Stomach (tissue), 4 donors: ENCODE results near the gene SGCG.

Experiments used
- EP300 ChIP-seq: sonication (generic); formaldehyde crosslinking; IDR thresholded peaks from one replicate; pipeline ENCODE4 v1.6.1; 2017; ENCODE audit warnings: antibody characterized with exemption
- POLR2A ChIP-seq, 4 donors: fragments of 450-650 bp; IDR thresholded peaks; one replicate each; pipeline ENCODE4 v1.6.1; 2016; ENCODE audit warnings: antibody characterized with exemption in 4 of 4, control low read depth in 2 of 4, mild to moderate bottlenecking in 1 of 4, moderate library complexity in 1 of 4
- POLR2AphosphoS5 ChIP-seq, 3 donors: sonication (generic); formaldehyde crosslinking; IDR thresholded peaks; one replicate each; pipeline ENCODE4 v1.6.1; 2016; ENCODE audit warnings: antibody characterized with exemption in 3 of 3
- TF ChIP-seq, protein P1 (sequence below), 7 experiments: fragments of 450-650 bp in 4 of 7; fragments of 200-600 bp in 3 of 7; sonication (generic) in 3 of 7; IDR thresholded peaks; one replicate each; pipeline ENCODE4 v1.5.1; 2016 to 2019; ENCODE audit warnings: antibody characterized with exemption in 7 of 7, control low read depth in 2 of 7, mild to moderate bottlenecking in 1 of 7

DNA sequence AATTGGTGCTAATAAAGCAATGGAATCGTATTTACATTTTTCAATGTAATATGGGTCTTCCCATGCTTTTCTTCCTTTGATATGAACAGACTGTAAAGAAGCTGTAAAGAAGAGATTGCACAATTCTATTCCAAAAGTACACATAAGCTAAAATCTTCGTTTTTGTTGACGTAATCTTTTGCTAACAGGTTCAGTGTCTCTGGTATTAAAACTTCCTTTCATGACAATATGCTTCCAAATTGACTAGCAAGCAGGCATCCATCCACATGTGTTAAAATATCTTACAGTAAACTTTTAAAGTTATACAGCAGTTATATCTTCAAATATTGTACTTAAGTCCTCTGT is 19.3 kb upstream of the SGCG start:
- TF ChIP-seq POLR2AphosphoS5 (IDR thresholded peaks at IDR 0.05), result no peak
- TF ChIP-seq, protein P1, sequence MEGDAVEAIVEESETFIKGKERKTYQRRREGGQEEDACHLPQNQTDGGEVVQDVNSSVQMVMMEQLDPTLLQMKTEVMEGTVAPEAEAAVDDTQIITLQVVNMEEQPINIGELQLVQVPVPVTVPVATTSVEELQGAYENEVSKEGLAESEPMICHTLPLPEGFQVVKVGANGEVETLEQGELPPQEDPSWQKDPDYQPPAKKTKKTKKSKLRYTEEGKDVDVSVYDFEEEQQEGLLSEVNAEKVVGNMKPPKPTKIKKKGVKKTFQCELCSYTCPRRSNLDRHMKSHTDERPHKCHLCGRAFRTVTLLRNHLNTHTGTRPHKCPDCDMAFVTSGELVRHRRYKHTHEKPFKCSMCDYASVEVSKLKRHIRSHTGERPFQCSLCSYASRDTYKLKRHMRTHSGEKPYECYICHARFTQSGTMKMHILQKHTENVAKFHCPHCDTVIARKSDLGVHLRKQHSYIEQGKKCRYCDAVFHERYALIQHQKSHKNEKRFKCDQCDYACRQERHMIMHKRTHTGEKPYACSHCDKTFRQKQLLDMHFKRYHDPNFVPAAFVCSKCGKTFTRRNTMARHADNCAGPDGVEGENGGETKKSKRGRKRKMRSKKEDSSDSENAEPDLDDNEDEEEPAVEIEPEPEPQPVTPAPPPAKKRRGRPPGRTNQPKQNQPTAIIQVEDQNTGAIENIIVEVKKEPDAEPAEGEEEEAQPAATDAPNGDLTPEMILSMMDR (IDR thresholded peaks at IDR 0.05), result no peak
- no peak for TF ChIP-seq POLR2A (IDR thresholded peaks at IDR 0.05)
- TF ChIP-seq EP300, result no peak
